Measurements from ENCODE around the gene RABGGTA. TPM values are rescaled to one million over a fixed set of nuclear protein-coding genes. Genes with fewer than 3 reads are reported as not detected.
"Not testable (repeated sequence)": the region's sequence is repeated elsewhere in the genome, so short reads cannot be mapped to it uniquely, and the experiment has no call there.

Gene RABGGTA
- total RNA-seq, 1 donor from 2014 or later = 19.4 TPM

GRCh38 chr14:24252289-24253124 is 18.9 kb downstream of the RABGGTA start:
- intact Hi-C loops (cut with micrococcal nuclease) = no loop called here
- no peak for ATAC-seq
- DNase-seq = no peak

DNA sequence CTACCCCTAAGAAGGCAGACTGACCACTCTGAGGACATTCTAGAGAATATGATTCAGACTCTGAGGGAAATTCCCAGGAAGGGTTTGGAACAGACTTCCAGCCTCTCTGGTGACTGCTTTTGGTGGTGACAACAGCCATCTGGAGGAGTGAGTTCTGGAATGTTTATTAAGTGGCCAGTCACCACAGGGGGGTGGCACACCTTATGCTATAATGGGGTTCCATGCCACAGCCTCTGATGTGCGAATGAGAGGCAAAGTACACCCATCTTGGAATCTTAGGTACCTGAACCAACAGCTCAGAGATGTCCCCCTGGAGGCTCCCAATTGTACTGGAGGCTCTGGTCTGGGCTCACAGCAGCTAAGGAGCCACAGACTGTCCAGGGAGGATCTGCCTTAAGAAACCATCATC is 19.5 kb downstream of the RABGGTA start:
- DNase-seq (no peak), ATAC-seq (no peak)
- intact Hi-C loops (cut with micrococcal nuclease) = no loop called here

DNA sequence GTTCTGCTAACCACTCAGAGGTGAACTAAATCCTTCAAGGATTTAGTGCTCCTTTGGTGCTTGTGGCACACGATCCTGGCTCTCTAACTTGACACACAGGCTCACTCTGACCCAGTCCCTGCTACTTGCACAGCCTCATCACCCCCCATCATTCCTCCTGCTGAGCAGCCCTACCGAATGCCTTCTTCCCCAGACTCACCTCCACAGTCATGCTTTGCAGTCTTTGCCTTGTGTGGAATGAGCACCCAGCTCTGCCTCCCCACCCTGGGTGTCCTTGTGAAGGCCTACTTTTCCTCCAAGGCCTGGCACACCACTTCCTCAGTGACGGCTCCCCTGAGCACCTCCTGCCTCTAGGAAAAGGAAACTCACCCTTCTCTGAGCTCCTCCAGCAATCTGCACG is 21.0 kb downstream of the RABGGTA start:
- intact Hi-C loops (cut with micrococcal nuclease) = no loop called here
- ATAC-seq = no peak
- no peak for DNase-seq

- ATAC-seq (no peak), DNase-seq (no peak)
- intact Hi-C loops (cut with micrococcal nuclease) = loop anchor here (5.0 kb wide), 1 partner anchor 43 kb away; no protein-coding TSS in a partner anchor
These were observed 22.0 kb downstream of the RABGGTA start for GRCh38 chr14:24249230-24250021.

- intact Hi-C loops (cut with micrococcal nuclease) = loop anchor here (5.0 kb wide), 1 partner anchor 45 kb away; no protein-coding TSS in a partner anchor
- DNase-seq = no peak
- ATAC-seq = no peak
These were observed 24.0 kb downstream of the RABGGTA start for GRCh38 chr14:24247422-24247821.

DNA sequence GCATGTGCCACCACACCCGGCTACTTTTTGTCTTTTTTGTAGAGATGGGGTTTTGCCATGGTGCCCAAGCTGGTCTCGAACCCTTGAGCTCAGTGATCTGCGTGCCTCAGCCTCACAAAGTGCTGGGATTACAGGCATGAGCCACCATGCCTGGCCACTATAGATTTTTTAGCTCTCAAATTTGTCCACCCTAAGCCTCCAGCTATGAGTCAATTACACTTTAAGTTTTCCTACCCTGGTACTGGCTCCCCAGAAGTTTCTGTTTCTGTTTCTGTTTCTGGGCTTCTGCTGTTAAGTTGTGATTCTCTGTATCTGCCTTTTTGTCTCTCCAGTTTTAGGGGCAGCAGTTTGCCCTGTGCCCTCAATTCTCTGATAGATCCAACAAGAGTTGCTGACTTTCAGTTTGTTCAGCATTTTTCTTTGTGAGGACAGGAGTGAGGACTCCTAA is 24.6 kb downstream of the RABGGTA start:
- intact Hi-C loops (cut with micrococcal nuclease) = loop anchor here (5.0 kb wide), 1 partner anchor 46 kb away; no protein-coding TSS in a partner anchor
- DNase-seq = no peak
- no peak for ATAC-seq

DNA sequence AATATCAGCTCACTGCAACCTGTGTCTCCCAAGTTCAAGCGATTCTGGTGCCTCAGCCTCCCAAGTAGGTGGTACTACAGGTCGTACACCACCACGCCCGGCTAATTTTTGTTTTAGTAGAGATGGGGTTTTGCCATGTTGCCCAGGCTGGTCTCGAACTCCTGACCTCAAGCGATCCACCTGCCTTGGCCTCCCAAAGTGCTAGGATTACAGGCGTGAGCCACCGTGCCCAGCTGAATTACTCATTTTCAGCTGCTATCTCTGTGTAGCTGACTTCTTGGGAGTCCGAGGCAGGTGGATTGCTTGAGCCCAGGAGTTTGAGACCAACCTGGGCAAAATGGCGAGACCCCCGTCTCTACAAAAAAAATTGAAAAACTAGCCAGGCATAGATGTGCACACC is 26.0 kb downstream of the RABGGTA start:
- intact Hi-C loops (cut with micrococcal nuclease) = loop anchor here (5.0 kb wide), 1 partner anchor 47 kb away; no protein-coding TSS in a partner anchor
- ATAC-seq, DNase-seq: not testable (repeated sequence)

DNA sequence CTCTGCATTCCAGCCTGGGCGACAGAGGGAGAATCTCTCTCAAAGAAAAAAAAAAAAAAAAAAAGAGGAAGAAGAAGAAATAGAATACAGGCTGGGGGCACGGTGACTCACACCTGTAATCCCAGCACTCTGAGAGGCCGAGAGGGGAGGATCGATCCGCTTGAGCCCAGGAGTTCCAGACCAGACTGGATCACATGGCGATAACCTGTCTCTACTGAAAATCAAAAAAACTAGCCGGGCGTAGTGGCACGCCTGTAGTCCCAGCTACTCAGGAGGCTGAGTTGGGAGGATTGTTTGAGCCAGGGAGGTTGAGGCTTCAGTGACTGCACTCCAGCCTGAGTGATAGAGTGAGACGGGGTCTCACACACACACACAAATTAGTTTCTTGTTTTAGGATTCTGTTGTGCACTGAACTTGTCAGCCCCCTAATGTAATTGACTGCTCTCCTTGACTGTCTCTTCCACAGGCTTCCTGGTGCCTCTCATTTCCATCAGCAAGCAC is 28.0 kb downstream of the RABGGTA start:
- DNase-seq (no peak), ATAC-seq (no peak)
- intact Hi-C loops (cut with micrococcal nuclease) = no loop called here

DNA sequence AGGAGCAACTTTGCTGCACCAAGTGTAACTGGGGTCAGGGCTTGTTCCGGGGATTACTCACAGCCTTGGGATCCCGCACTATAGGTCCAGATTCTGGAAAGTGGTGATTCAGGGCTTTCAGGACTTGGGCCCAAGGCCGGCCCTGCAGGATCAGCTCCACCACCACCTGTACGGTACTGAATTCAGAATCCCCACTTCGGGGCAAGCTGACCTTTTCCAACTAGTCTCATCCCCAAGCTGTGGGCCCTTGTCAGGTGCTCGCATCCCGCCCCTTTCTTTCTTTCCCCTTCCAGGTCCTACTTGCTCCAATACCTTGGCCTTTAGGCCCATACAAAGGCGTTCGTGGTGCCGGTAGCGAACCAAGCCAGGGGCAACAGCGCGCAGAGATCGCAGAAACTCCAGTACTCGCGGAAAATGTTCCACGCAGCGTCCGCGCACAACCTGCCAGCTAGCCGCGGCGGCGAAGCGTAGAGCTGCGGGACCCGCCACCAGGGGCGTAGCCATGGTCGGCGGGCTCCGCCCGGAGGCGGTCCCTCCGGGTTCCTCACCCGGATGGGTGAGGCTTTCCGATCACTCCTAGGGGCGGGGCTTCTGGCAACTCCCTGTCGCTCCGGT is 29.5 kb downstream of the RABGGTA start:
- intact Hi-C loops (cut with micrococcal nuclease) = no loop called here
- ATAC-seq (peak; percentile 93), DNase-seq (peak; percentile 94)

GRCh38 chr14:24240110-24240918 is 31.1 kb downstream of the RABGGTA start:
- DNase-seq = no peak

GRCh38 chr14:24238527-24239037 is 32.8 kb downstream of the RABGGTA start:
- DNase-seq (no peak), ATAC-seq (no peak)
- intact Hi-C loops (cut with micrococcal nuclease) = no loop called here

More at GRCh38 chr14:24240110-24240918, 31.1 kb downstream of the RABGGTA start:
- ATAC-seq = no peak
- intact Hi-C loops (cut with micrococcal nuclease) = no loop called here

GRCh38 chr14:24238123-24238522 is 33.3 kb downstream of the RABGGTA start:
- DNase-seq (no peak), ATAC-seq (no peak)
- intact Hi-C loops (cut with micrococcal nuclease) = no loop called here

DNA sequence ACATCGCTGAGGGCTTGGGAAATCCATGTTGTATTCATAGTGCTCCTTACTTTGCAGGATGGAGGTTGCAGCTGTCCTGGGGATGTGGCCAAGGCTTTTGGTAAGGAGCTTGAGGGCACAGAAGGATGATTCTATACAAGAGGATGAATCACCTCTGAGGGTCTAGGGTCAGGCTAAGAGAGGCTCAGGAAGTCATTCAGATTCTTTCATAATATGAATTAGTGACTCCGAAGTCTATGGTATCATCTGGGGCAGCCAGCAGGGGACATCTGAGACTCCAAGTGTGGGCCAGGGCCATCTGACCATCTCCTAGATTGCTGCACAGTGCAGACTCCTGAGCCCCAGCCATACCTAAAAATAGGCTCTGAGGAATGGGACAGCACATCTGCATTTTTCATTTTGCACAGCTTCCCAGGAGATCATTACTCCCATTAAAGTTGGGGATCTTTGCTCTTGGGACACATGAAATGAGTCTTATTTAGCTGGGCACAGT is 33.9 kb downstream of the RABGGTA start:
- no peak for DNase-seq
- no peak for ATAC-seq
- intact Hi-C loops (cut with micrococcal nuclease) = no loop called here

DNA sequence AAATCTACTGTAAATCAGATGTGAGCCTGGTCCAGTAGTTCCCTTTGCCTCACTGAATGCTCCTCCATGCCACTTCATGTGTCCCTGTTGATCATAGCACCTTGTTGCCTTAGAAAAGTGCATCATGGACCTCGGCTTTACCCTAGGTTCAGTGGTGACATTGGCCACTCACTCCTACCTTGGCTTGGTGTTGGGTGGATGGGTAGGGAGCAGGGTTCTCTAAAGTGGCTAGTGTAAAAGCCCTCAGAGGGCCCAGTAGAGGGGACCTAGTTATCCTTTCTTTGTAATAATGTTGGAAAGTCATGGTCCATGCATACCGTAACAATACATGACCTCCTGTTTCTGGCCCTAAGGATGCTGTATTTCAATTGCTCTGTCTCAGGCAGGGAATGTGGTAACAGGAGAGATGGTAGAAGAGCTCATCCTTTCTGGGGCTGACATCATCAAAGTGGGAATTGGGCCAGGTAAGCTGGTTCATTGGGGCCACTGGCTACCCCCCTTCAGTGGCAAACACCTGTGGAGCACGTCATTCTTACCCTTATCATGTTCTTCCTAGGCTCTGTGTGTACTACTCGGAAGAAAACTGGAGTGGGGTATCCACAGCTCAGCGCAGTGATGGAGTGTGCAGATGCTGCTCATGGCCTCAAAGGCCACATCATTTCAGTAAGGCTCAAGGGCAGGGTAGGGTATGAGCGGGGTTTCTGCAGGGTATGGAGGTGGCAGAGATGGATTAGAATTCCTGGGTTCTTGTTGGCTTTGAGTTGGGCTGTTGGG is 34.5 kb downstream of the RABGGTA start:
- intact Hi-C loops (cut with micrococcal nuclease) = no loop called here
- ATAC-seq (no peak), DNase-seq (no peak)

DNA sequence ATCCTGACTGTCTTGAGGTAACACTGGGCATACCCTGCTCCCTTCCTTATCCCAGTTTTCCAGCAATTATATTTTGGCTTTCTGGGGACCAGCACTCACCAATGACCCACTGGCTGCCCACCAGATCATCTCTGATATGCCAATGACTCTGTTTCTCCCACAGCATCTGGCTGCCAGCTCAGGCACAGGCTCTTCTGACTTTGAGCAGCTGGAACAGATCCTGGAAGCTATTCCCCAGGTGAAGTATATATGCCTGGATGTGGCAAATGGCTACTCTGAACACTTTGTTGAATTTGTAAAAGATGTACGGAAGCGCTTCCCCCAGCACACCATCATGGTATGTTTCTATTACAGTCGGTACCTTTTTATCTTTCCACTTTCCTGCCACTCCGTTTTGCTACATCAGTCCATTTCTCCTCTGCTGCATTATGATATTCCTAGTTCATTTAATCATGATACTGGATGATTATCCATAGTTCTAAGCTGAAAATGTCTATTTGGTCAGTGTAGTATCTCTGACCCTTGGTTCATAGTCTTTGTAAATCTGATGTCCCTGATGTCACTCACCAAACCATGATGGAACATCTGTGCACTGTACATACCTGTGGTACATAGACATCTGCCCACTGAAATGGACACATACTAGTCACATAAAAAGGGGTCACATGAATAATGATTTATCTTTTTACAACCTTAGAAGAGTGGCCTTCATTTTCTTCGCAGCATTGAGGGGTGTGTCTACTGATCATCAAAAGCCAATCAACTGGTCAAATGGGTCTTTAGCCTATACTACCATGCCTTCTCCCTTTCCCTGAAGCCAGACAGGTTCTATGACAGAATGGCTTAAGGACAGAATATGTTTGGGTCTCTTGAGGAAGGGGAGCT is 35.4 kb downstream of the RABGGTA start:
- no peak for DNase-seq
- no peak for ATAC-seq
- intact Hi-C loops (cut with micrococcal nuclease) = no loop called here

All from left ventricle myocardium superior (tissue), 1 donor.